ENCODE measurements around the gene TIMM10B. TPM values are rescaled to one million over a fixed set of nuclear protein-coding genes. Genes with fewer than 3 reads are reported as not detected.
"Not testable (repeated sequence)": the region's sequence is repeated elsewhere in the genome, so short reads cannot be mapped to it uniquely, and the experiment has no call there.

TIMM10B gene
- total RNA-seq, 1 donor from 2014 or later, result 48.3 TPM

- no peak for DNase-seq (ENCODE audit: low spot score)
Observed at GRCh38 chr11:6505577-6506240, 24.4 kb downstream of the TIMM10B start.

GRCh38 chr11:6516865-6517264 lies 35.6 kb downstream of the TIMM10B start:
- no peak for DNase-seq (ENCODE audit: low spot score)

DNA sequence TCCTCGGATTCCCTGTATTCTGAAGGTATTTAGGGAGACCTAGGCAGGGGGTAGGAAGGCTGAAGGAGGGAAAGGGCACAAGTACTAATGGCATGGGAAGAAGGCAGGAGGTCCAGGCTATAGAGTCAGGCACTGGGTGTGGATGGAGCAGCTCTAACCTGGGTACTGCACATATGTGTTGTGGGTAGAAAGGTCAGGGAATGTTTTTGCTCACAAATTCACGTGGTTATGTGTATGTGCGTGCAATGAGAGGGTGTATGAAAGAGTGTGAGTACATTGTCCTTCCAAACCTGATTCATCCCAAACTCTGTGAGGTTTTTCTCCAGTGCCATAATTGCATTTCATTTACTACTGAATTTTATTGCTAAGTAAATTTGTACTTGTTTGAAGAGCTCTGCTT lies 39.0 kb downstream of the TIMM10B start:
- no peak for DNase-seq (ENCODE audit: low spot score)

GRCh38 chr11:6521946-6522345 lies 40.6 kb downstream of the TIMM10B start:
- not testable (repeated sequence) for DNase-seq (ENCODE audit: low spot score)

DNA sequence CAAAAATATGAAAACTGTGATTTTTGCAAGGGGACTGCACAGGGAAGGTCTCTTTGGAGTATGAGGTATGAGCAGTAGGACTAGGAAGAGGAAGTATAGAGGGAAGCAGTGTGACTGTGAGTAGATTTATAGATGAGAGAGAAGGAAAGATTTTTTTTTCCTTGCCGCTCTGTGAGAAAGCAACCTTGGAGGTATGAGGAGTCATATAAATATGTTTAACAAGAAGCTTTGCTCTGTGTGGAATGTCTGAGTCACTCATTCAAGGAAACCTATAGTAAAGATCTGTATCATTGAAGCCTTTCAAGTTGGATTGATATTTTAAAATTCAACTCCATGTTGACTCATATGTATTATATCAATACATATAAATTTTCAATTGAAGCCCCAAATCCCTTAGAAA lies 42.0 kb downstream of the TIMM10B start:
- DNase-seq (ENCODE audit: low spot score), result no peak

GRCh38 chr11:6526411-6527135 lies 45.3 kb downstream of the TIMM10B start:
- DNase-seq (ENCODE audit: low spot score), result no peak

- no peak for DNase-seq (ENCODE audit: low spot score)
Observed at GRCh38 chr11:6529266-6529665, 48.0 kb downstream of the TIMM10B start.

DNA sequence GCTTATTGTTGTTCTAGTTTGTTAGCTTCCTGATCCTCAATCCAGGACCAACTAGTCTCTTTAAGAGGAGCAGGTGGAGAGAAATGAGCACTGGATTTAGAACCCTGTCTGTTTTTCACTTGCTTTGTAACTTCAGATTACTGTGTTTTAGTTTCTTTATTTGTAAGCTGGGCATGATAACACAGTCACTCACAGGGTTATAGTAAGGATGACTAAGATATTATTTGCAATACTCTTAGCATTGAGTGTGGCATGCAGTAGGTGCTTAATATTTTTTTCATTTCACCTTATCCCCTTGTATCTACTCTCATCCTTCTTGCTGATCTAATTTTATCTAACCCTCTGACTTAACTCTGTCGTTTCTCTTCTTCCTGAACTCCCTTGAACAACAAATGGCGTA lies 49.5 kb downstream of the TIMM10B start:
- DNase-seq (ENCODE audit: low spot score), result no peak

DNA sequence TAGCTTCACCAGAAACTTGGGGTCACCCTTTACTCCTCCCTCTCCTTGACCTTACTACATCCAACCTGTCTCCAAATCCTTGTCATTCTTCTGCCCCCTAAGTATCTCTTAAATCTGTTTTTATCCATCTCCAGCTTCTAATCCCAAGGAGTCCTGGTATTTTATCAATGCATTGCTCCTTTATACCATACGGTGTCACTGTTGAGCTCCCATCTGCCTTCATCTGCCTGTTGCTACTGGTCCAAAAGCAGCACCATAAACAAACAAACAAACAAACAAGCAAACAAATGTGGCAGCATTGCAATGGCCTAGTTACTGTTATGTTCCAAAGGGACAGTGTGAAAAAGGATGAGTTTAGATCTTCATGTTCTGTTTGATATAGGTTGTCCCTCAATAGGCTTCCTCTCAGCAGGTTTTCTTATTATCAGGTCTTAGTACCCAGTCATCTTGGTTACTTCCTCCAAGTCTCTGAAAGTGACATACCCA lies 50.0 kb downstream of the TIMM10B start:
- DNase-seq (ENCODE audit: low spot score), result no peak

Other genes with a start within 250 kb of the TIMM10B start
- 49.5 TPM for gene FHIP1B, start 246.9 kb upstream of the TIMM10B start, total RNA-seq
- gene CNGA4, start 242.4 kb upstream of the TIMM10B start, total RNA-seq, result 0.26 TPM
- not detected for gene CCKBR, start 221.7 kb upstream of the TIMM10B start, total RNA-seq
- gene CAVIN3, start 161.0 kb upstream of the TIMM10B start, total RNA-seq, result 39.0 TPM
- gene SMPD1, start 91.0 kb upstream of the TIMM10B start, total RNA-seq, result 32.9 TPM
- gene APBB1, start 62.4 kb upstream of the TIMM10B start, total RNA-seq, result 24.9 TPM
- gene HPX, start 40.5 kb upstream of the TIMM10B start, total RNA-seq, result 1.2 TPM
- gene TRIM3, start 7.6 kb upstream of the TIMM10B start, total RNA-seq, result 21.1 TPM
- gene ARFIP2, start 170 bp upstream of the TIMM10B start, total RNA-seq, result 49.3 TPM
- gene DNHD1, start 15.8 kb downstream of the TIMM10B start, total RNA-seq, result 24.2 TPM
- gene RRP8, start 122.1 kb downstream of the TIMM10B start, total RNA-seq, result 28.0 TPM
- 192 TPM for gene ILK, start 122.3 kb downstream of the TIMM10B start, total RNA-seq
- gene TAF10, start 130.7 kb downstream of the TIMM10B start, total RNA-seq, result 176 TPM
- 60.0 TPM for gene TPP1, start 137.9 kb downstream of the TIMM10B start, total RNA-seq
- 26.0 TPM for gene DCHS1, start 174.3 kb downstream of the TIMM10B start, total RNA-seq
- gene MRPL17, start 201.8 kb downstream of the TIMM10B start, total RNA-seq, result 50.2 TPM

Measured in ureter (tissue), 1 donor.